Fibroblast of villous mesenchyme (primary cell): ENCODE data around the gene PRR14. TPM values are rescaled to one million over a fixed set of nuclear protein-coding genes. Genes with fewer than 3 reads are reported as not detected.
A peak's percentile ranks its signal among the peaks of the same experiment; 100 is the strongest.

ENCODE experiments used
- DNase-seq: peaks from one replicate; pipeline ENCODE4 v3.0.0-alpha.2; 2010; ENCODE audit warnings: low read depth
- H3K4me3 ChIP-seq: 2 replicates; pipeline ENCODE4 v1.5.1; 2011; ENCODE audit warnings: low read depth, mild to moderate bottlenecking, low read length
- CTCF ChIP-seq: IDR thresholded peaks from 2 replicates; pipeline ENCODE4 v1.5.1; 2012; ENCODE audit warnings: low read depth, mild to moderate bottlenecking, low read length; ENCODE audit not compliant: insufficient read depth
- total RNA-seq: library from RNA; depleted of rRNA; stranded (reverse); fragments of >200 nt; gene quantifications from 2 replicates; pipeline ENCODE4 v1.2.3, GENCODE V29; 2012

The PRR14 gene
- total RNA-seq, 1 donor = 5.6 TPM

- H3K4me3 ChIP-seq = no peak overlapping the region
- DNase-seq = no peak
- no peak for TF ChIP-seq CTCF
Observed at GRCh38 chr16:30666681-30667080, 15.9 kb downstream of the PRR14 start.

GRCh38 chr16:30667361-30667905, 16.7 kb downstream of the PRR14 start:
- no peak for TF ChIP-seq CTCF
- DNase-seq = no peak
- H3K4me3 ChIP-seq = no peak overlapping the region

- H3K4me3 ChIP-seq = no peak overlapping the region
- DNase-seq = no peak
- no peak for TF ChIP-seq CTCF
Observed at GRCh38 chr16:30668393-30668792, 17.6 kb downstream of the PRR14 start.

- DNase-seq = no peak
- no peak for TF ChIP-seq CTCF
- H3K4me3 ChIP-seq = no peak overlapping the region
Observed at GRCh38 chr16:30669026-30669902, 18.5 kb downstream of the PRR14 start.

- no peak overlapping the region for H3K4me3 ChIP-seq
- no peak for DNase-seq
- TF ChIP-seq CTCF = peak; percentile 7
Observed at GRCh38 chr16:30669903-30670824, 19.4 kb downstream of the PRR14 start.

- DNase-seq = no peak
- H3K4me3 ChIP-seq = no peak overlapping the region
- TF ChIP-seq CTCF = no peak
Observed at GRCh38 chr16:30675143-30675542, 24.4 kb downstream of the PRR14 start.
